Prostate gland (tissue), 2 donors: ENCODE measurements around the gene SLC16A13. TPM values are rescaled to one million over a fixed set of nuclear protein-coding genes. Genes with fewer than 3 reads are reported as not detected.

ENCODE experiments used
- DNase-seq: peaks from one replicate; pipeline ENCODE4 v3.0.0-alpha.2; 2019; ENCODE audit warnings: low spot score
- H3K27ac ChIP-seq, 2 donors: fragments of 200-600 bp; sonication (generic); 2 replicates each; pipeline ENCODE4 v1.5.1; 2017 to 2019
- H3K27me3 ChIP-seq: fragments of 200-600 bp; sonication (generic); replicated peaks from 2 replicates; pipeline ENCODE4 v1.5.1; 2019; ENCODE audit not compliant: insufficient read depth
- H3K36me3 ChIP-seq, 2 donors: fragments of 200-600 bp; sonication (generic); 1 replicate in 1 of 2; 2 replicates in 1 of 2; pipeline versions ENCODE4 v1.5.1 to v1.8.1; 2017 to 2019
- H3K4me1 ChIP-seq: fragments of 200-600 bp; sonication (generic); replicated peaks from 2 replicates; pipeline ENCODE4 v1.5.1; 2019
- H3K4me3 ChIP-seq, 2 donors: fragments of 200-600 bp; sonication (generic); 2 replicates each; pipeline ENCODE4 v1.5.1; 2017 to 2019
- H3K9me3 ChIP-seq: fragments of 200-600 bp; sonication (generic); 2 replicates; pipeline ENCODE4 v1.5.1; 2017
- POLR2A ChIP-seq: fragments of 450-650 bp; IDR thresholded peaks from one replicate; pipeline ENCODE4 v1.6.1; 2016; ENCODE audit warnings: antibody characterized with exemption, mild to moderate bottlenecking
- POLR2AphosphoS5 ChIP-seq: sonication (generic); formaldehyde crosslinking; IDR thresholded peaks from one replicate; pipeline ENCODE4 v1.6.1; 2017; ENCODE audit warnings: antibody characterized with exemption
- WGBS: methylation state at CpG from one replicate; pipeline ENCODE4 v1.1.5; 2018; 5-methylcytosine and 5-hydroxymethylcytosine counted together
- intact Hi-C: fragments of 100-400 bp; cut with DNase I; formaldehyde crosslinking; loops from one replicate; pipeline ENCODE4 v1.14.2; 2022
- total RNA-seq, 2 donors: library from RNA; depleted of rRNA; stranded (reverse); fragments of >200 nt; gene quantifications; one replicate each; pipeline ENCODE4 v1.1.0, GENCODE V29; 2016
- TF ChIP-seq, protein P1 (sequence below), 4 experiments: fragments of 200-600 bp in 2 of 4; fragments of 450-650 bp in 2 of 4; sonication (generic) in 2 of 4; IDR thresholded peaks; 1 replicate in 3 of 4; 2 replicates in 1 of 4; pipeline ENCODE4 v1.5.1; 2016 to 2019; ENCODE audit warnings: antibody characterized with exemption in 4 of 4, mild to moderate bottlenecking in 2 of 4, moderate library complexity in 2 of 4

Gene SLC16A13
- total RNA-seq, 2 donors from 2014 or later: 1.7 to 1.8 TPM

DNA sequence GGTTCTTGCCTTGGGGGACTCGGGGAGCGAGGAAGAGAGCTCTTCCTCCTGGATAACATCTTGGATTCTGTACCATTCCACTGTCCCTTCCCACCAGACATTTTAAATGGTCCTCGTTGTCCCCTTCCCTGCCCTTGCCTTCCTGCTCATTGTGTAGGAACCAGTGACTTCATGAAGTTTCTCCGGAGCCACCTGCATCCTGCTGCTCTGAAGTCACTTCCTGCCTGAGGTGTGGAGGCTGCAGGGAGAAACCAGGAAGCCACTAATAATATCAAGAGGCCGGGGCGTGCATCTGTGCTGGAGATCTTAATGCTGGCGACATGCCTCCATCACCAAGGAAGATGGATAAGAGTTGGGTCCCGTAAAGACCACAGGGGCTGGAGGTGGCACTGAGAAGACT, 6.2 kb upstream of the SLC16A13 start:
- 79% methylated on average over 8 of the region's 8 CpGs for WGBS
- Histone ChIP-seq H3K9me3 (no peaks in the 10 kb centered on the region), H3K27ac (peak overlapping the region in 1 of 2 donors; percentile 6), H3K36me3 (no peaks in the 10 kb centered on the region), H3K27me3 (no peaks in the 10 kb centered on the region), H3K4me3 (no peak overlapping the region), H3K4me1 (no peaks in the 10 kb centered on the region)
- TF ChIP-seq, protein P1, sequence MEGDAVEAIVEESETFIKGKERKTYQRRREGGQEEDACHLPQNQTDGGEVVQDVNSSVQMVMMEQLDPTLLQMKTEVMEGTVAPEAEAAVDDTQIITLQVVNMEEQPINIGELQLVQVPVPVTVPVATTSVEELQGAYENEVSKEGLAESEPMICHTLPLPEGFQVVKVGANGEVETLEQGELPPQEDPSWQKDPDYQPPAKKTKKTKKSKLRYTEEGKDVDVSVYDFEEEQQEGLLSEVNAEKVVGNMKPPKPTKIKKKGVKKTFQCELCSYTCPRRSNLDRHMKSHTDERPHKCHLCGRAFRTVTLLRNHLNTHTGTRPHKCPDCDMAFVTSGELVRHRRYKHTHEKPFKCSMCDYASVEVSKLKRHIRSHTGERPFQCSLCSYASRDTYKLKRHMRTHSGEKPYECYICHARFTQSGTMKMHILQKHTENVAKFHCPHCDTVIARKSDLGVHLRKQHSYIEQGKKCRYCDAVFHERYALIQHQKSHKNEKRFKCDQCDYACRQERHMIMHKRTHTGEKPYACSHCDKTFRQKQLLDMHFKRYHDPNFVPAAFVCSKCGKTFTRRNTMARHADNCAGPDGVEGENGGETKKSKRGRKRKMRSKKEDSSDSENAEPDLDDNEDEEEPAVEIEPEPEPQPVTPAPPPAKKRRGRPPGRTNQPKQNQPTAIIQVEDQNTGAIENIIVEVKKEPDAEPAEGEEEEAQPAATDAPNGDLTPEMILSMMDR (IDR thresholded peaks at IDR 0.05): no peak
- TF ChIP-seq POLR2A (no peak), POLR2AphosphoS5 (peak; percentile 46)
- no peak for DNase-seq
- intact Hi-C loops: no loop called here

DNA sequence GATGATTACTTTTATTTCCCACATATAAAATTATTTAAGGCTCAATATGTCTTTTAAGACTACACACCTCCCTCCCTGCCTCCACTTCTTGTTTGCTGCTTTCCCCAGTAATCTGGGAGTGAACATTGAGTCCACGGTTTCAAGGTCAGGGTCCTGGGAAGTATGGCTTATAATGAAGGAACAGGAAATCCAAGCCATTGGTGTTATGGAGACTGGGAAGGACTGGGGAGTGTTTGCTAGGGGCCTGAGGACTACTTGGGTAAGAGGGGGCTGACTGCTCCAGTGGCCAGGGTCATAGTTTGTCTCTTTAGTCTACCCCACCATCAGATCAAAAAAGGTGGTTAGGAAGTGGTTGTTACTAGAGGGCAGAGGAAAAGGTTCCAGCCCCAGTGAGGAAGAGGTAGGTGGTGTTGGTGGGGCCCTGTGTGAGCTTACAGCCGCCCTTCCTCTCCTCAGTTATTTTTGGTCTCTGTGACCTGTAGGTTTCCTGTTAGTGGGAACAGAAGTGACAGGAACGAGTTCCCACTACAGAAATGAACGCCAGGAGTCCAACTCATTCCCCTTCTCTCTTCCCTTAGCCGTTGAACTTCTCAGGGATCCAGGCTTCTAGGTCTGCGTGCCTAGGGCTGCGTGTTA, 742 bp upstream of the SLC16A13 start:
- WGBS: 27% methylated on average over 7 of the region's 7 CpGs
- intact Hi-C loops: no loop called here
- TF ChIP-seq POLR2A: no peak
- TF ChIP-seq, protein P1 (IDR thresholded peaks at IDR 0.05): no peak
- TF ChIP-seq POLR2AphosphoS5: no peak
- Histone ChIP-seq H3K4me1 (no peaks in the 10 kb centered on the region), H3K9me3 (no peaks in the 10 kb centered on the region), H3K27me3 (no peaks in the 10 kb centered on the region), H3K36me3 (no peaks in the 10 kb centered on the region), H3K27ac (peak overlapping the region; percentile 72 to 79), H3K4me3 (peak overlapping the region; percentile 44 to 53)
- no peak for DNase-seq

DNA sequence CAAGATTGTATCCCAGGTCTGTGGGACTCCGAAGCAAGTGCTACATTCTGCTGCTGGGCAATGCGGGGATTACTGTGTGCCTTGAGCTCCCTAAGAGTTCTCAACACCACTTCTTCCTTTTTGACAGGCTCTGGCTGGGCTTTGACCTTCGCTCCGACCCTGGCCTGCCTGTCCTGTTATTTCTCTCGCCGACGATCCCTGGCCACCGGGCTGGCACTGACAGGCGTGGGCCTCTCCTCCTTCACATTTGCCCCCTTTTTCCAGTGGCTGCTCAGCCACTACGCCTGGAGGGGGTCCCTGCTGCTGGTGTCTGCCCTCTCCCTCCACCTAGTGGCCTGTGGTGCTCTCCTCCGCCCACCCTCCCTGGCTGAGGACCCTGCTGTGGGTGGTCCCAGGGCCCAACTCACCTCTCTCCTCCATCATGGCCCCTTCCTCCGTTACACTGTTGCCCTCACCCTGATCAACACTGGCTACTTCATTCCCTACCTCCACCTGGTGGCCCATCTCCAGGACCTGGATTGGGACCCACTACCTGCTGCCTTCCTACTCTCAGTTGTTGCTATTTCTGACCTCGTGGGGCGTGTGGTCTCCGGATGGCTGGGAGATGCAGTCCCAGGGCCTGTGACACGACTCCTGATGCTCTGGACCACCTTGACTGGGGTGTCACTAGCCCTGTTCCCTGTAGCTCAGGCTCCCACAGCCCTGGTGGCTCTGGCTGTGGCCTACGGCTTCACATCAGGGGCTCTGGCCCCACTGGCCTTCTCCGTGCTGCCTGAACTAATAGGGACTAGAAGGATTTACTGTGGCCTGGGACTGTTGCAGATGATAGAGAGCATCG, 2.4 kb downstream of the SLC16A13 start:
- intact Hi-C loops: no loop called here
- H3K27ac ChIP-seq: no peak overlapping the region
- H3K27me3 ChIP-seq: no peaks in the 10 kb centered on the region
- no peak for DNase-seq
- no peaks in the 10 kb centered on the region for H3K36me3 ChIP-seq
- TF ChIP-seq POLR2AphosphoS5 (no peak), POLR2A (no peak)
- TF ChIP-seq, protein P1 (IDR thresholded peaks at IDR 0.05): no peak
- WGBS: 89% methylated on average over 19 of the region's 19 CpGs
- no peak overlapping the region for H3K4me3 ChIP-seq
- H3K9me3 ChIP-seq: no peaks in the 10 kb centered on the region
- H3K4me1 ChIP-seq: peaks cover 11% of the 10 kb centered on the region

DNA sequence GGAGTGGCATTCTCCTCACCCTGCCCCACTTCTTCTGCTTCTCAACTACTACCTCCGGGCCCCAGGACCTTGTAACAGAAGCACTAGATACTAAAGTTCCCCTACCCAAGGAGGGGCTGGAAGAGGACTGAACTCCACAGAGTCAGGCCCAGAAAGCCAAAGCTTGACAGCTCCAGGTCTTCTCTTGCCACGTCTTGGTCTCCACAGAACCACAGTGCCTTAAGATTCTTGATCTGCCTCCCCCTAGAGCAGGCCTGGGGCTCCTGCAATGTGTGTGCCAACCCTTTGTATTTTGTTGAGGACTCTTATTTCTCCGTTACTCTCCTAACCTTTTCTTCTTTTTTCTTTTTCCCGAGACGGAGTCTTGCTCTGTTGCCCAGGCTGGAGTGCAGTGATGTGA, 4.0 kb downstream of the SLC16A13 start:
- Histone ChIP-seq H3K9me3 (no peaks in the 10 kb centered on the region), H3K27me3 (no peaks in the 10 kb centered on the region), H3K4me1 (peaks cover 18% of the 10 kb centered on the region), H3K36me3 (no peaks in the 10 kb centered on the region), H3K4me3 (no peak overlapping the region), H3K27ac (no peak overlapping the region)
- TF ChIP-seq POLR2AphosphoS5: no peak
- TF ChIP-seq, protein P1 (IDR thresholded peaks at IDR 0.05): no peak
- no peak for TF ChIP-seq POLR2A
- intact Hi-C loops: loop anchor here (10.0 kb wide), 1 partner anchor 245 kb away; the partner anchor contains the start of gene SLC2A4
- no peak for DNase-seq
- WGBS: 91% methylated on average over 5 of the region's 5 CpGs
